K562 (cell line): ENCODE measurements around the gene AMZ1.

Experiments used
- ATF6 ChIP-seq: sonication (generic); formaldehyde crosslinking; IDR thresholded peaks from 2 replicates; pipeline ENCODE4 v1.4.0; 2020; ENCODE audit warnings: mild to moderate bottlenecking, missing genetic modification reagents
- CHD2 ChIP-seq: IDR thresholded peaks from 2 replicates; pipeline ENCODE4 v1.6.1; 2011; ENCODE audit warnings: low read depth, low read length
- CREB1 ChIP-seq, 2 experiments: sonication (generic) in 1 of 2; formaldehyde crosslinking in 1 of 2; IDR thresholded peaks; 2 replicates each; pipeline versions ENCODE4 v1.6.1 to v1.8.0; 2012 to 2022; ENCODE audit warnings: inconsistent platforms in 1 of 2, mild to moderate bottlenecking in 1 of 2, missing genetic modification reagents in 1 of 2, moderate library complexity in 1 of 2
- DPF2 ChIP-seq: fragments of 450-650 bp; IDR thresholded peaks from 2 replicates; pipeline ENCODE4 v1.6.1; 2016
- JUND ChIP-seq, 2 experiments: IDR thresholded peaks; 2 replicates in 1 of 2; 3 replicates in 1 of 2; pipeline ENCODE4 v1.6.1; 2011; ENCODE audit warnings: borderline replicate concordance in 2 of 2, low read depth in 2 of 2, low read length in 2 of 2, improper control_type of control experiment in 1 of 2, missing biosample characterization in 1 of 2, missing genetic modification characterization in 1 of 2, missing genetic modification reagents in 1 of 2
- MAX ChIP-seq: sonication (generic); formaldehyde crosslinking; IDR thresholded peaks from 2 replicates; pipeline ENCODE4 v1.9.0; 2022; ENCODE audit warnings: mild to moderate bottlenecking, missing genetic modification reagents
- POLR2A ChIP-seq: fragments of 450-650 bp; conservative IDR thresholded peaks from 2 replicates; pipeline ENCODE4 v1.6.1; 2016
- POLR2AphosphoS5 ChIP-seq: IDR thresholded peaks from 2 replicates; pipeline ENCODE4 v1.6.1; 2011; ENCODE audit warnings: mild to moderate bottlenecking, low read depth, low read length, moderate library complexity; ENCODE audit not compliant: control insufficient read depth, insufficient read depth
- RFX5 ChIP-seq: IDR thresholded peaks from 2 replicates; pipeline ENCODE4 v1.6.1; 2011; ENCODE audit warnings: low read depth, mild to moderate bottlenecking, improper control_type of control experiment, low read length
- TARDBP ChIP-seq: fragments of 450-650 bp; IDR thresholded peaks from 2 replicates; pipeline ENCODE4 v1.6.1; 2016
- TRIM28 ChIP-seq: fragments of 450-650 bp; IDR thresholded peaks from 2 replicates; pipeline ENCODE4 v1.6.1; 2017
- ZNF449 ChIP-seq: fragments of 250-450 bp; sonication (Bioruptor Pico); IDR thresholded peaks from 2 replicates; pipeline ENCODE4 v1.8.0; 2022; ENCODE audit warnings: moderate library complexity, mild to moderate bottlenecking, inconsistent platforms
- TF ChIP-seq, protein P1 (sequence below): sonication (generic); formaldehyde crosslinking; IDR thresholded peaks from 2 replicates; pipeline ENCODE4 v1.8.1; 2023; ENCODE audit warnings: mild to moderate bottlenecking, missing genetic modification reagents
- TF ChIP-seq, protein P2 (sequence below), 3 experiments: IDR thresholded peaks in 2 of 3; conservative IDR thresholded peaks in 1 of 3; 2 replicates each; pipeline ENCODE4 v1.5.1; 2011 to 2012; ENCODE audit warnings: low read length in 3 of 3, mild to moderate bottlenecking in 3 of 3, control low read depth in 2 of 3, improper control_type of control experiment in 1 of 3, inconsistent platforms in 1 of 3, low read depth in 1 of 3, mixed read lengths in 1 of 3, moderate library complexity in 1 of 3; ENCODE audit not compliant: insufficient read depth in 2 of 3

DNA sequence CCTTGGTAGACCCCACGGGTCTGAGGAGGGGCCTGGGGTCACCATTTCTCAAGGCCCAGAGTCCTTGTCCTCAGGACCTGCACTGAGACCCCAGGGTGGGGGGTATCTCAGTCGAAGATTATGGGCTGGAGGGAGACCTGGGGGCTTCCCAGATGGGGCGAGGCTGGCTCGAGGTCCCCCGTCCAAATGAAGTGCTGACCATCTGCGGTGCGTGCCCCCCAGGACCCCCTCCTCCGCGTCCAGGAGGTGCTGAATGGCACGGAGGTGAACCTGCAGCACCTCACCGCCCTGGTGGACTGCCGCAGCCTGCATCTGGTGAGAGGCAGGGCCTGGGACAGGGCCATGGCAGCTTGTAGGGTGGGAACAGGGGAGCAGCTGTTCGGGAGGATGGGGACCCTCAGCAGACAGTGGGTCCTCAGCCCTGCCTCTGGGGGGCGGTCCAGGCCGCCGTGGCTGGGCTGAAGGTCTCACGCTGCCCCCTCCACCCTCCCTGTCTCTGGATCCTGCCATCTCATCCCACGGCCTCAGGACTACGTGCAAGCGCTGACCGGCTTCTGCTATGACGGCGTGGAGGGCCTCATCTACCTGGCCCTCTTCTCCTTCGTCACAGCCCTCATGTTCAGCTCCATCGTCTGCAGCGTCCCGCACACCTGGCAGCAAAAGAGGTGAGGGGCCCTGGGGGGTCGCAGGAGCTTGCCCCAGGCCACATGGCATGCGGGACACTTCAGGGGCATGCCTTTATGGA is 32.0 kb upstream of the AMZ1 start:
- TF ChIP-seq MAX (CRISPR knock-in tag) (no peak), TARDBP (no peak), DPF2 (no peak), RFX5 (no peak), POLR2AphosphoS5 (no peak), POLR2A (no peak), JUND (IDR thresholded peaks at IDR 0.05; ENCODE audit: borderline replicate concordance, low read depth, low read length) (no peak), JUND (tag; IDR thresholded peaks at IDR 0.05; ENCODE audit: borderline replicate concordance, low read depth, low read length) (no peak), TRIM28 (no peak), CHD2 (no peak), ZNF449 (CRISPR knock-in tag) (no peak), CREB1 (IDR thresholded peaks at IDR 0.05) (no peak), CREB1 (CRISPR knock-in tag; IDR thresholded peaks at IDR 0.05) (no peak), ATF6 (CRISPR knock-in tag) (no peak)
- TF ChIP-seq, protein P1, sequence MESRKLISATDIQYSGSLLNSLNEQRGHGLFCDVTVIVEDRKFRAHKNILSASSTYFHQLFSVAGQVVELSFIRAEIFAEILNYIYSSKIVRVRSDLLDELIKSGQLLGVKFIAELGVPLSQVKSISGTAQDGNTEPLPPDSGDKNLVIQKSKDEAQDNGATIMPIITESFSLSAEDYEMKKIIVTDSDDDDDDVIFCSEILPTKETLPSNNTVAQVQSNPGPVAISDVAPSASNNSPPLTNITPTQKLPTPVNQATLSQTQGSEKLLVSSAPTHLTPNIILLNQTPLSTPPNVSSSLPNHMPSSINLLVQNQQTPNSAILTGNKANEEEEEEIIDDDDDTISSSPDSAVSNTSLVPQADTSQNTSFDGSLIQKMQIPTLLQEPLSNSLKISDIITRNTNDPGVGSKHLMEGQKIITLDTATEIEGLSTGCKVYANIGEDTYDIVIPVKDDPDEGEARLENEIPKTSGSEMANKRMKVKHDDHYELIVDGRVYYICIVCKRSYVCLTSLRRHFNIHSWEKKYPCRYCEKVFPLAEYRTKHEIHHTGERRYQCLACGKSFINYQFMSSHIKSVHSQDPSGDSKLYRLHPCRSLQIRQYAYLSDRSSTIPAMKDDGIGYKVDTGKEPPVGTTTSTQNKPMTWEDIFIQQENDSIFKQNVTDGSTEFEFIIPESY (CRISPR knock-in tag) = no peak
- TF ChIP-seq, protein P2, sequence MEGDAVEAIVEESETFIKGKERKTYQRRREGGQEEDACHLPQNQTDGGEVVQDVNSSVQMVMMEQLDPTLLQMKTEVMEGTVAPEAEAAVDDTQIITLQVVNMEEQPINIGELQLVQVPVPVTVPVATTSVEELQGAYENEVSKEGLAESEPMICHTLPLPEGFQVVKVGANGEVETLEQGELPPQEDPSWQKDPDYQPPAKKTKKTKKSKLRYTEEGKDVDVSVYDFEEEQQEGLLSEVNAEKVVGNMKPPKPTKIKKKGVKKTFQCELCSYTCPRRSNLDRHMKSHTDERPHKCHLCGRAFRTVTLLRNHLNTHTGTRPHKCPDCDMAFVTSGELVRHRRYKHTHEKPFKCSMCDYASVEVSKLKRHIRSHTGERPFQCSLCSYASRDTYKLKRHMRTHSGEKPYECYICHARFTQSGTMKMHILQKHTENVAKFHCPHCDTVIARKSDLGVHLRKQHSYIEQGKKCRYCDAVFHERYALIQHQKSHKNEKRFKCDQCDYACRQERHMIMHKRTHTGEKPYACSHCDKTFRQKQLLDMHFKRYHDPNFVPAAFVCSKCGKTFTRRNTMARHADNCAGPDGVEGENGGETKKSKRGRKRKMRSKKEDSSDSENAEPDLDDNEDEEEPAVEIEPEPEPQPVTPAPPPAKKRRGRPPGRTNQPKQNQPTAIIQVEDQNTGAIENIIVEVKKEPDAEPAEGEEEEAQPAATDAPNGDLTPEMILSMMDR (IDR thresholded peaks at IDR 0.05 in 2 of 3, conservative IDR thresholded peaks at IDR 0.05 in 1 of 3; ENCODE audit: insufficient read depth in 2 of 3, low read depth in 1 of 3, low read length in 3 of 3) = no peak
